HG02610 (cell line): ENCODE measurements around the gene ZNF263.

Experiments used
- ATAC-seq: cut with Tn5 transposase; IDR thresholded peaks from one replicate; pipeline ENCODE4 v1.9.1; 2021; ENCODE audit warnings: mild to moderate bottlenecking, moderate library complexity; ENCODE audit not compliant: unreplicated experiment

Gene ZNF263

GRCh38 chr16:3317315-3317999 lies 34.2 kb downstream of the ZNF263 start:
- no peak for ATAC-seq

GRCh38 chr16:3321816-3322215 lies 38.5 kb downstream of the ZNF263 start:
- no peak for ATAC-seq

- no peak for ATAC-seq
Measured at GRCh38 chr16:3327514-3327913, 44.2 kb downstream of the ZNF263 start.

GRCh38 chr16:3328104-3328503 lies 44.8 kb downstream of the ZNF263 start:
- ATAC-seq = no peak

GRCh38 chr16:3328643-3329042 lies 45.4 kb downstream of the ZNF263 start:
- ATAC-seq = no peak
